Measurements from ENCODE around the gene RIMBP2. TPM values are rescaled to one million over a fixed set of nuclear protein-coding genes. Genes with fewer than 3 reads are reported as not detected.

The RIMBP2 gene
- polyA plus RNA-seq, 1 of the 3 experiments (the other 2 are of a cell fraction): 0.90 TPM

DNA sequence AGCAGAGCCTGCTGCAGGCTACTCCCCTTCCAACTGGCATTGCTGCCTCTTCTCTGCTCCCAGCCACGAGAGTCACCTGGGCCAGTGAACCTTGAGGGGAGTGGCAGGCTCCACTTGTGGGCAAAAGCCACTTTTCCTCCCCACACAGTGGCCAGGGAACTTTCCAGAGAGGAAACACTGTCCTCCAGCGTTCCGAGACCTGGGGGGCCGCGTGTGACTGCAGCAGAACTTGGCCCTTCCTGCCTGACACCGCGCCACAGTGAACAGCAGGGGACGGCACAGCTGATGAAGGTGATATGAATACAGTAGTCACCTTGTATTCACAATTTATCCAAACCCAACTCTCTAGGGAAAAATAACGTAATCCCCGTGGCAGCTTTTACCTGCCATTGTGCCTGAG is 263.6 kb downstream of the RIMBP2 start:
- Histone ChIP-seq H3K4me1 (ENCODE audit: control insufficient read depth in 1 of 2, insufficient read depth in 2 of 2, low read depth in 1 of 2, low read length in 1 of 2) (peaks cover 0 to 10% of the 10 kb centered on the region in 2 experiments; a peak in 1 of 4 replicates), H3K27me3 (ENCODE audit: insufficient read depth) (no peaks in the 10 kb centered on the region), H4K20me1 (ENCODE audit: insufficient read depth) (no peaks in the 10 kb centered on the region), H3K27ac (ENCODE audit: low read depth in 2 of 2, low read length in 1 of 2) (no peak overlapping the region), H3F3A (replicated peaks; ENCODE audit: insufficient read depth) (no peaks in the 10 kb centered on the region), H3K4me2 (no peak overlapping the region), H3K9me2 (no peaks in the 10 kb centered on the region), H3K4me3 (ENCODE audit: low read depth in 2 of 2, low read length in 1 of 2) (no peak overlapping the region), H3K79me2 (ENCODE audit: insufficient read depth) (no peaks in the 10 kb centered on the region), H3K9ac (no peak overlapping the region), H3K9me3 (no peaks in the 10 kb centered on the region), H2AFZ (ENCODE audit: low read depth) (no peak overlapping the region), H3K36me3 (replicated peaks in 1 of 2; ENCODE audit: control insufficient read depth in 1 of 2, insufficient read depth in 2 of 2, low read length in 1 of 2) (no peaks in the 10 kb centered on the region)
- ChIA-PET POLR2A (no interaction called here), CTCF (interaction anchor here (0.7 kb wide), 1 partner anchor 296 kb away, joined by 3 read pairs; no protein-coding TSS in a partner anchor)
- no peak for DNase-seq
- no peak for TF ChIP-seq RFX5 (IDR thresholded peaks at IDR 0.05; ENCODE audit: low read length)
- TF ChIP-seq ELF1 (IDR thresholded peaks at IDR 0.05): no peak
- TF ChIP-seq SIN3A (IDR thresholded peaks at IDR 0.05; ENCODE audit: borderline replicate concordance, low read depth, low read length): no peak
- TF ChIP-seq MAX (IDR thresholded peaks at IDR 0.05; ENCODE audit: low read depth): no peak
- no peak for TF ChIP-seq GABPA (IDR thresholded peaks at IDR 0.05; ENCODE audit: low read depth)
- no peak for TF ChIP-seq FOSL2 (IDR thresholded peaks at IDR 0.05; ENCODE audit: borderline replicate concordance, low read depth)
- no peak for TF ChIP-seq YY1 (IDR thresholded peaks at IDR 0.05; ENCODE audit: low read depth)
- TF ChIP-seq MEF2A (IDR thresholded peaks at IDR 0.05; ENCODE audit: borderline replicate concordance, low read depth): no peak
- no peak for TF ChIP-seq MXI1 (IDR thresholded peaks at IDR 0.05; ENCODE audit: low read depth, low read length)
- TF ChIP-seq POLR2AphosphoS5 (IDR thresholded peaks at IDR 0.05; ENCODE audit: low read depth, low read length): no peak
- TF ChIP-seq NRF1 (IDR thresholded peaks at IDR 0.05; ENCODE audit: low read depth, low read length): no peak
- WGBS (ENCODE audit: low lambda C conversion rate): 67% methylated on average over 9 of the region's 10 CpGs

GRCh38 chr12:130451001-130451930 is 264.8 kb downstream of the RIMBP2 start:
- Histone ChIP-seq H4K20me1 (ENCODE audit: insufficient read depth) (no peaks in the 10 kb centered on the region), H3K9ac (no peak overlapping the region), H3K27me3 (ENCODE audit: insufficient read depth) (no peaks in the 10 kb centered on the region), H3K9me3 (no peaks in the 10 kb centered on the region), H3K4me1 (ENCODE audit: control insufficient read depth in 1 of 2, insufficient read depth in 2 of 2, low read depth in 1 of 2, low read length in 1 of 2) (no peaks in the 10 kb centered on the region), H3F3A (replicated peaks; ENCODE audit: insufficient read depth) (no peaks in the 10 kb centered on the region), H3K79me2 (ENCODE audit: insufficient read depth) (no peaks in the 10 kb centered on the region), H3K4me3 (ENCODE audit: low read depth in 2 of 2, low read length in 1 of 2) (no peak overlapping the region), H3K27ac (ENCODE audit: low read depth in 2 of 2, low read length in 1 of 2) (no peak overlapping the region), H3K36me3 (replicated peaks in 1 of 2; ENCODE audit: control insufficient read depth in 1 of 2, insufficient read depth in 2 of 2, low read length in 1 of 2) (no peaks in the 10 kb centered on the region), H3K9me2 (no peaks in the 10 kb centered on the region), H2AFZ (ENCODE audit: low read depth) (no peak overlapping the region), H3K4me2 (no peak overlapping the region)
- DNase-seq: no peak
- POLR2A ChIA-PET: no interaction called here
- no peak for TF ChIP-seq MAX (IDR thresholded peaks at IDR 0.05; ENCODE audit: low read depth)
- TF ChIP-seq JUND (IDR thresholded peaks at IDR 0.05): no peak
- no peak for TF ChIP-seq ZBTB33 (IDR thresholded peaks at IDR 0.05; ENCODE audit: borderline replicate concordance, low read depth)
- no peak for TF ChIP-seq NRF1 (IDR thresholded peaks at IDR 0.05; ENCODE audit: low read depth, low read length)
- no peak for TF ChIP-seq FOXM1 (IDR thresholded peaks at IDR 0.05; ENCODE audit: low read depth)
- no peak for TF ChIP-seq RFX5 (IDR thresholded peaks at IDR 0.05; ENCODE audit: low read length)
- CTCF ChIA-PET: no interaction called here
- 75% methylated on average over 20 of the region's 41 CpGs for WGBS (ENCODE audit: low lambda C conversion rate)

Measured in SK-N-SH (cell line).